ENCODE data around the gene GALNT2. TPM values are rescaled to one million over a fixed set of nuclear protein-coding genes. Genes with fewer than 3 reads are reported as not detected.

The GALNT2 gene
- total RNA-seq, 1 experiment from 2014 or later, result 42.8 TPM

DNA sequence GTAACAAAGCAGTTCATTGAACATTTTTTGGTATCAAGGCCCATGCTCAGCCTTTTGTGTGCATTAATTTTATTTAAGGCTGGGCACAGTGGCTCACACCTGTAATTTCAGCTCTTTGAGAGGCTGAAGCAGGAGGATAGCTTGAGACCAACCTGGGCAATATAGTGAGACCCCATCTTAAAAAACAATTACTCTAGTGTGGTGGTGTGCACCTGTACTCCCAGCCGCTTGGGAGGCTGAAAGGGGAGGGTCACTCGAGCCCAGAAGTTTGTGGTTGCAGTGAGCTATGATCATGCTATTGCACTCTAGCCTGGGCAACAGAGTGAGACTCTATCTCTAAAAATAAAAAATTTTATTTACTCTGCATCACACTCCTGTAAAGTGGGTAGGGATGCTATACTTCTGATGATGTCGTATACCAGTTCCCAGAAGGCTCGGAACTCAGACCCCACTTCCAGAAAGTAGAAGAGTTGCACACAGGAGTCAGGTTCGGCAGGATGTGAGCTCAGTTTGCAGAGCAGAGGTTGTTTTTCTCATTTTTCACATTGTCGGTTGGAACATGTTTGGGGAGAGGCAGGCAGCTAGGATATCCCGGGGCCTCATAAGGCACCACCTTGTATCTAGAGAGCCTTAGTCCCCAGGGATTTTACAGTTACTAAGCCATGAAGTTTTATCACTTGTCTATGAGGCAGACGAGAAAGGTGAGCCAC, 144.6 kb downstream of the GALNT2 start:
- DNase-seq (ENCODE audit: low spot score), result no peak

DNA sequence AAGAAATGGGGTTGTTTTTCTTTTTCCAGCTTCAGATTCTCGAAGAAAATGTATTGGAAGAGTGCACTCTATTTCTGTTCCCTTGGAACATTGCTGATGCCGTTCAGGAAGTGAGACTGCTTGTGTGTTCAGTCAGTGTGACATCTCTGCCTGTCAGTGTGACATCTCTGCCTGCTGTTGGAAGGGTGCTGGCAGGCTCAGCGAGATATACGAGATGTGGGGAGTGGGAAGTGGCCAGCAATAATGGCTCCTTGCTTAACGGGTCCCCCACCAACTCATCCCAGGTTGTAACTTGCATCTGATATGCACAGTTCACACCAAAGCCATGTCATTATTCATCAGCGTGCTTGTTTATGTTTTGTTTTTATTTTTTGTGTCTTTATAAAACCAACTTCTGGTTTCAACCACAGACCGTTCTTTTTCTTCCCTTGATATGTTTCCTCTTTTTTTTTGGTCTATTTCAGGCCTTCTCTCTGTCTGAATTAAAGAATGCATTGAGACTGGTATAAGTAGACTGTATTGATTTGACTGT, 145.4 kb downstream of the GALNT2 start:
- in situ Hi-C loops (cut with HindIII; ENCODE audit: low sequenced_read_pairs), result no loop called here
- no peak for DNase-seq (ENCODE audit: low spot score)

More for the DNA sequence above, 144.6 kb downstream of the GALNT2 start:
- in situ Hi-C loops (cut with HindIII; ENCODE audit: low sequenced_read_pairs), result no loop called here

- in situ Hi-C loops (cut with HindIII; ENCODE audit: low sequenced_read_pairs), result no loop called here
- DNase-seq (ENCODE audit: low spot score), result peak; percentile 90
These were observed 148.0 kb downstream of the GALNT2 start for GRCh38 chr1:230215031-230215430.

DNA sequence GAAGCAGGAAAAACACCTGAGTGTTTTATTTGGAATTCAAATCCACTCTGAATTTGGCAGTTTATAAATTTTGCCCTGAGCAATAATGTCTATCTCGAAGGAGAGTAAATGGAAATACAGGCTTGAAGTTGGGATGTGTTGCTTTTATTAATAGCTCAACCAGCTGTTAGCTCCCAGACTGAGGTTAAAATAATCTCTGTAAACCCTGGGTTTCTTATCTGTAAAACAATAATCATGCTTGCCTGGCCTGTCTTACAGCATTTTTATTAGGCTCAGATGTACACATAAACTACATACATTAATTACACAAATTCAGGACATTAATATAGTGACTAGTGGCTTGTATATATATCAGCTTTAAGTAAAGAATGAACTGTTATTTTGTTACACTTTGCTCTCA, 148.5 kb downstream of the GALNT2 start:
- in situ Hi-C loops (cut with HindIII; ENCODE audit: low sequenced_read_pairs), result no loop called here
- DNase-seq (ENCODE audit: low spot score), result no peak

- no peak for DNase-seq (ENCODE audit: low spot score)
- in situ Hi-C loops (cut with HindIII; ENCODE audit: low sequenced_read_pairs), result no loop called here
These were observed 149.9 kb downstream of the GALNT2 start for GRCh38 chr1:230216896-230217295.

GRCh38 chr1:230218667-230219066, 151.6 kb downstream of the GALNT2 start:
- in situ Hi-C loops (cut with HindIII; ENCODE audit: low sequenced_read_pairs), result no loop called here
- no peak for DNase-seq (ENCODE audit: low spot score)

- in situ Hi-C loops (cut with HindIII; ENCODE audit: low sequenced_read_pairs), result no loop called here
- no peak for DNase-seq (ENCODE audit: low spot score)
These were observed 152.4 kb downstream of the GALNT2 start for GRCh38 chr1:230219174-230220067.

DNA sequence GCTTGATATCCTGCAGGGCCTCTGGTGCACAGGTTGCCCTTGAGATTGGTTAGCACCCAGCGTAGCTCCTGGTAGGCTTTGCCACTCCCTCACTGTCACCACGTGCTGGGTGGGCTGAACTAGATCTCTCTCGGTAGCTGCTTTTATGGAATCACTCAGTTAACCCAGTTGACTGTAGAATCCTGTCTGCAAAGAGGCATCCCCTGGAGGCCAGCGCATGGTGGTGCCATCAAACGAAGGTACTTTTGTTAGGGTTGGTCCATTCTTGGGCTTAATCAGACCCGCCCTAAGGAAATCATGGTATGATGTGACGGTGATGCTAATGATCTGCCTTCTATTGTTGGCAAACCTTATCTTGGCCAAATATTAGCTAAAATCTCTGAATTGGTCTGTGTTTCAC, 153.4 kb downstream of the GALNT2 start:
- in situ Hi-C loops (cut with HindIII; ENCODE audit: low sequenced_read_pairs), result no loop called here

GRCh38 chr1:230220907-230221306, 153.9 kb downstream of the GALNT2 start:
- in situ Hi-C loops (cut with HindIII; ENCODE audit: low sequenced_read_pairs), result no loop called here
- DNase-seq (ENCODE audit: low spot score), result no peak

More for the DNA sequence above, 153.4 kb downstream of the GALNT2 start:
- no peak for DNase-seq (ENCODE audit: low spot score)

GRCh38 chr1:230222678-230223077, 155.6 kb downstream of the GALNT2 start:
- in situ Hi-C loops (cut with HindIII; ENCODE audit: low sequenced_read_pairs), result no loop called here
- DNase-seq (ENCODE audit: low spot score), result no peak

DNA sequence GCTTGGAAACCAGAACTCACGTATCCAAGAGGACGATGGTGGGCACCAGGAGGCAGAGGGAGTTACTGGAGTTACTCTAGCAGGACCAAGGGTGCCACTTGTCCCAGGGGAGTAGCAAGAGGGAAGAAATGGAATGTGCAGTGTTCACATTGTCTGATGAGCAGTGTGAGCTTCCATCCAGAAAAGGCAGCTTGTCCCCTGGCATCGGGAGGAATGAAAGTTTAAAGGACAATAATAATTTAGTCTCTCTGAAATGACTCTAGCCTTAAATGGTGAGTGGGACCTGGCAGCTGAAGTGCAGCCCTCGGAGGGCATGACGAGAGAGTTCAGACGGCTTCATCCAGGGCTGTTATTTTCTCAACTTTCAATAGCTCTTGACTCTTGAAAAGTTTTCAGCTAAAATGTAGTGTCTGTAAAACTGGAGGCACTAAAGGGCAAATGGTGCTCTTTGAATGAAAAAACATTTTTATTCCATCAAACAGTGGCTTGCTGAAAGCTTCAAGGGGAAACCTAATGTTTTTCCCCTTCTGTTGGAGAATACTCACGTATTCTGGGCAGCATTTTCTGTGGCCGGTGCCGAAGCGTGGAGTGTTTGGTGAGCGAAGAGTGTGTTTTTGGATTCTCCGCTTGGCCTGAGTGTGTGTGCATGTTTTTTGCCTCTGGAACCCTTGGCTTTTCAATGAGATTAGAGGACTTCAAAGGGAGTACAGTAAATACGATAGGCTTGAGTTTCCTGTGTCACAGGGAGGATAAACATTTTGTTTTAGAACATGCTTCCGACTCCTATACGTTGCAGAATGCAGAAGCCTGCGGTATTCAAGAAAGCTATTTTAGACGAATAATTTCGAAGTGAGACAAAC, 157.3 kb downstream of the GALNT2 start:
- in situ Hi-C loops (cut with HindIII; ENCODE audit: low sequenced_read_pairs), result no loop called here
- no peak for DNase-seq (ENCODE audit: low spot score)

DNA sequence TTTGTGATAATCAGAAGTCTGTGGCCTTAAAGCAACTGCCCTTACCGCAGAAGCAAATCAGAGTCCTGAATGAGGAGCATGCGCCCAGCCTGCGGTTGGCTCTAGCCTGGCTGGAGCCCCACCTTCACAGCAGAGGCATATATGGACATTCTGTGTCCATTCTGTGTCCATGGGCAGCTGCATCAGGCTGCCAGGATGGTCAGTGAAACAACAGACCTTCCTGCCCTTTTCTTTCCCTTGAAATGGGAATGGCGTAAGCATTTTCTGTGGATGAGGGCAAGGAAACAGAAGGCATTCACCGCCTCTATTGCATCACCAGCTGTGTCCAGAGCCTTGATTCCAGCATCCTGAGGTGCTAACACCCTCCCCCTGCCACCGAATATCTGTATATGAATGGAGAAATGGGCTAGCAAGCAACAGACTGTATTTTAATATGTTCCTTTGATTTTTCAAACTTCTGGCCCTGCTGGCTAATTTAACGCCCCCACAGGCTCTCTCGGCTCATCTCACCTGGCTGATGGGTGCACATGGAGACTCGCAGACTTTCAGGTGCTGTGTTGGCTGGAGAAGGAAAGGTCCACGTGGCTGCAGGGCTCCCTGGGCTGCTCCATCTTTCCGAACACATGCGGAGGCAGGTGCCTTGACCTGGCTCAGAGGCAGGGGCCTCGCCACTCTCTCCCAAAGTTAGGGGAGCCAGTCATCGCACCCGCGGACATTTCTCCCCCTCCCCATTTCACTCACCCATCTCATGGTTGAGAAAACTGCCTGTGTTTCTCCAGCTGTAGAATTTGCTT, 159.2 kb downstream of the GALNT2 start:
- no peak for DNase-seq (ENCODE audit: low spot score)

DNA sequence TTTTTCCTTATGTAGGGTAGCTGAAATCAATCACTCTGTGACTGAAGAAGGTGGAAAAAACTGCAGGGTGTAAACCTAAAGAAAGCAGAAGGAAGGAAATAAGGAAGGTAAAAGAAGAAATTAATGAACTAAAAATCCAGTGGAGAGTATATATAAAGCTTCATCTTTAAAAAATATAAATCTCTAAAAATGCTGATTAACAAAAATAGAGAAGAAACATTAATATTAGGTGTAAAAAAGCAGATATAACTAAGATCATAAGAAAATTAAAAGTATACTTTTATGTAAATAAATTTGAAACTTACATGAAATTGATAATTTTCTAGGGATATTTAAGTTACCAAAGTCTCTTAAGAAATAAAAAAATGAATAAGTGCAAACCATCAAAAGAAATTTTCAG, 159.8 kb downstream of the GALNT2 start:
- in situ Hi-C loops (cut with HindIII; ENCODE audit: low sequenced_read_pairs), result no loop called here
- no peak for DNase-seq (ENCODE audit: low spot score)

More for the DNA sequence above, 159.2 kb downstream of the GALNT2 start:
- in situ Hi-C loops (cut with HindIII; ENCODE audit: low sequenced_read_pairs), result no loop called here

GRCh38 chr1:230228236-230228897, 161.3 kb downstream of the GALNT2 start:
- no peak for DNase-seq (ENCODE audit: low spot score)
- in situ Hi-C loops (cut with HindIII; ENCODE audit: low sequenced_read_pairs), result no loop called here

DNA sequence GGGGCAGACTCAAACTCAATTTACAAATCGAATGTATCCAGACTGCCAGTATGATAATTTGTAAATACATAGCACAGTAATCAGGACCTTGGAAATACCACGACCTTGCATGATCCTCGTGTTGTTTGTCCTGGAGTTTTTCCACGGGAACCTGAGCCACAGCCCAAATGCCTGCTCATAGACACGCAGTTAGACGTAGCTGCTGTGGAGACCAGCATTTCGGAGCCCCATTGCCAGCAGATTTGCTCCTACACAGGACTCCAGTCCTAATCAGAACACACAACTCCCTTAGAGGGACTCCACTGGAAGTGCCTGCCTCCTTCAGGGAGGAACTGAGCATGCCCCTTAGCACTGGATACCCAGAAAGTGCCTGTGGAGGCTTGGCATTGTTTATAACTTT, 163.2 kb downstream of the GALNT2 start:
- in situ Hi-C loops (cut with HindIII; ENCODE audit: low sequenced_read_pairs), result no loop called here
- no peak for DNase-seq (ENCODE audit: low spot score)

GRCh38 chr1:230230948-230231773, 164.1 kb downstream of the GALNT2 start:
- in situ Hi-C loops (cut with HindIII; ENCODE audit: low sequenced_read_pairs), result no loop called here
- no peak for DNase-seq (ENCODE audit: low spot score)

DNA sequence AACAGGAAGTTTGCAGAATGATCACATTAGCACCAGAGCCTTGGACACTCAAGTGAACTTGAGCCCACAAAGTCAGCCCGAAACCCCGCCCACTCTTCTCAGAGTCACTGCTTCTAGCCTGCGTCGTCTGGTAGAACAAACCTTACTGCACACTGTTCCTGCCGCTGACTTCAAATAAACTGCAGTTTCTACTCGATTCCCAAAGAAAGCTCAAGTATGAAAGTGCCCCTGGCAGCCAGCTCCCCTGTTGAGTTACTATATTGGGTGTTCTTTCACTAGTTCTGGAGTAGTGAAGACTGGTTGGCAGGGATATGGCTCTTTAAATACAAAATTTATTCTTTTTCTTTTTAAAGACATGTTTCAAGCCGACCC, 164.7 kb downstream of the GALNT2 start:
- DNase-seq (ENCODE audit: low spot score), result no peak
- in situ Hi-C loops (cut with HindIII; ENCODE audit: low sequenced_read_pairs), result no loop called here

Data from G401 (cell line).